ENCODE measurements around the gene CRADD.

The CRADD gene

DNA sequence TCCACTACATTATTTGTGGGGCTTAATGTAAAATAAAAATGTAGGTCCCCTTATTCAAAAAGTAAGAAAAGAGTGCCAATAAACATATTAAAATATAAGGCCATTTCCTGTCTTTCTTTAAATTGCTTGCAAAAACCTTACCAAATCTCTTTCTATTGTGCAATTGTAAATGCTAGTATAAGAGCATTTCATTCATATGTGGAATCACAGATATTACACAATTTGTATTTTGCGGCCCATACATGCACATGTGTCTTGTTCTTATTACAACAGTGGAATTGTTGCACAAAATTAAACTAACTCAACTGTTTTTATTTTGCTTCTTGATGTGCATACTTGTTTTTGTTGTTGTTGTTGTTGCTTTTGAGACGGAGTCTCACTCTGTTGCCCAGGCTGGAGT is 20.1 kb upstream of the CRADD start:
- Histone ChIP-seq H3K79me2 (no peaks in the 10 kb centered on the region), H3K27me3 (ENCODE audit: control insufficient read depth, insufficient read depth, low read length) (no peaks in the 10 kb centered on the region), H3K9ac (no peak overlapping the region), H2AFZ (no peak overlapping the region), H3K36me3 (ENCODE audit: control insufficient read depth, insufficient read depth, low read length) (no peaks in the 10 kb centered on the region), H3K4me3 (ENCODE audit: low read depth, low read length) (no peak overlapping the region), H3K4me2 (ENCODE audit: low read length) (no peak overlapping the region), H3K9me3 (ENCODE audit: control insufficient read depth, low read length) (no peaks in the 10 kb centered on the region), H3K27ac (no peak overlapping the region), H3K4me1 (peaks cover 19% of the 10 kb centered on the region)
- no peak for TF ChIP-seq CTCF (IDR thresholded peaks at IDR 0.05)

DNA sequence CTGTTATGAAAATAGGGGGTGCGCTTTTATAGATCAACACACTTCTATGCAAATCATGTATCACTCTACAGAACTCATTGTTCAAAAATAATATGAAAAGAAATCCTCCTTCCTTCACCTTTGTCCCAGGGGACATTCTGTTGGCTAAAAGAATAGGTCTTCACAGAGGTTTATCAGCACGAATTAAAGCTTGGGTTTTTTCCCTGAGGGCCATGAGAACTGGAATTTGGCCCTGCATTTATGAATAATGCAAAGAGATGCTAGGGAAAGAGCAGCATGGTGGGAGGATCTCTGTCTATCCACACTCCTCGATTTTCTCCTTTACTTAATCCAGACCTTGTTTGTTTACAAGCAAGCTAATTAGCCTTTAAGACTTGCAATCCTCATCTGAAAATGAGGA is 16.2 kb upstream of the CRADD start:
- Histone ChIP-seq H2AFZ (peak overlapping the region; percentile 68), H3K4me3 (ENCODE audit: low read depth, low read length) (no peak overlapping the region), H3K4me1 (peaks cover 39% of the 10 kb centered on the region), H3K27me3 (ENCODE audit: control insufficient read depth, insufficient read depth, low read length) (no peaks in the 10 kb centered on the region), H3K9ac (no peak overlapping the region), H3K4me2 (ENCODE audit: low read length) (no peak overlapping the region), H3K27ac (no peak overlapping the region), H3K79me2 (no peaks in the 10 kb centered on the region), H3K9me3 (ENCODE audit: control insufficient read depth, low read length) (no peaks in the 10 kb centered on the region), H3K36me3 (ENCODE audit: control insufficient read depth, insufficient read depth, low read length) (no peaks in the 10 kb centered on the region)
- TF ChIP-seq CTCF (IDR thresholded peaks at IDR 0.05), result no peak

DNA sequence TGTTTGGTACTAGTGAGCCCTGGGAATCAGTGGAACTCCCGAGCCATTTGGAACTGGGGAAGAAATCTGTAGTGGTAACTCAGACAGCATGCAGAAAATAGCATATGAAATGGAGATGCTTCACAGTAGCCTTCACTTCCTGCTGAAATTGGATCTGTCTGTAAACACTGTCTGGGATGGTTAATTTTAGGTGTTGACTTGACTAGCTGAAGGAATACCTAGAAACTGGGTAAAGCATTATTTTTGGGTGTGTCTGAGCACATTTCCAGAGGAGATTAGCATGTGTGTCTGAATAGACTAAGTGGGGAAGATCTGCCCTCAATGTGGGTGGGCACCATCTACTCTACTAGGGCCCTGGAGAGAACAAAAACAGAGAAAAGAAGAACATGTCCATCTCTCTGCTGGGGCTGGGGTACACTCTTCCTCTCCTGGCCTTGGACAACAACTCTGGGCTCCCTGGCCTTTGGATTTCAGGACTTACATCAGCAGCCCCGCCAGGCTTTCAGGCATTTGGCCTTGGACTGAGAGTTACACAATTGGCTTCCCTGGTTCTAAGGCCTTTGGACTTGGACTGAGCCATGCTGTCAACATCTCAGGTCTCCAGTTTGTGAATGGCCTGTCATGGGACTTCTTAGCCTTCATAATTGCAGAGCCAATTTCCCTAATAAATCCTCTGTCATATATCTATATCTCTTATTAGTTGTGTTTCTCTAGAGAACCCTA is 14.0 kb upstream of the CRADD start:
- Histone ChIP-seq H3K27ac (peak overlapping the region; percentile 72), H3K4me1 (peaks cover 39% of the 10 kb centered on the region), H3K4me3 (ENCODE audit: low read depth, low read length) (no peak overlapping the region), H3K9ac (no peak overlapping the region), H2AFZ (peak overlapping the region; percentile 67), H3K27me3 (ENCODE audit: control insufficient read depth, insufficient read depth, low read length) (no peaks in the 10 kb centered on the region), H3K4me2 (ENCODE audit: low read length) (no peak overlapping the region), H3K36me3 (ENCODE audit: control insufficient read depth, insufficient read depth, low read length) (no peaks in the 10 kb centered on the region), H3K79me2 (no peaks in the 10 kb centered on the region), H3K9me3 (ENCODE audit: control insufficient read depth, low read length) (no peaks in the 10 kb centered on the region)
- no peak for TF ChIP-seq CTCF (IDR thresholded peaks at IDR 0.05)

DNA sequence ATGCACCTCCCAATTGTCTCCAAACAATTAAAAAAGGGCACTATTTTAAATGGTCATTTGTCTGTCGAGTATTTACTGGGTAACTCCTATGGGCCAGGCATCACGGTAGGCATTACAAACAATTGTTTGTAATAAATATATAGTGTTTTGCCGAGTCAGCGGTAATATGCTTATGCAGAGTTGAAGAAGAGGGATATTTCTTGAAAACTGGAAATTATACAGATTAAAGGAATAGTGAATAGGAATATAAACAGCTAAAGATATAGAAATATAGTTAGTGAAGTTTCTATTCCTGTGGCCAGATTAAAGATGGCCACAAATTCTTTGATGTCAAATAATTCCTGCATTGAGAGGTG is 13.5 kb upstream of the CRADD start:
- no peak for TF ChIP-seq CTCF (IDR thresholded peaks at IDR 0.05)
- Histone ChIP-seq H3K9ac (no peak overlapping the region), H3K9me3 (ENCODE audit: control insufficient read depth, low read length) (no peaks in the 10 kb centered on the region), H3K4me3 (ENCODE audit: low read depth, low read length) (no peak overlapping the region), H2AFZ (peak overlapping the region; percentile 67), H3K4me2 (ENCODE audit: low read length) (no peak overlapping the region), H3K27me3 (ENCODE audit: control insufficient read depth, insufficient read depth, low read length) (no peaks in the 10 kb centered on the region), H3K4me1 (peaks cover 39% of the 10 kb centered on the region), H3K36me3 (ENCODE audit: control insufficient read depth, insufficient read depth, low read length) (no peaks in the 10 kb centered on the region), H3K27ac (peak overlapping the region; percentile 72), H3K79me2 (no peaks in the 10 kb centered on the region)

- Histone ChIP-seq H3K9ac (no peak overlapping the region), H3K79me2 (no peaks in the 10 kb centered on the region), H3K4me1 (peaks cover 39% of the 10 kb centered on the region), H2AFZ (peak overlapping the region; percentile 59), H3K27ac (peak overlapping the region; percentile 55), H3K4me3 (ENCODE audit: low read depth, low read length) (no peak overlapping the region), H3K9me3 (ENCODE audit: control insufficient read depth, low read length) (no peaks in the 10 kb centered on the region), H3K27me3 (ENCODE audit: control insufficient read depth, insufficient read depth, low read length) (no peaks in the 10 kb centered on the region), H3K36me3 (ENCODE audit: control insufficient read depth, insufficient read depth, low read length) (no peaks in the 10 kb centered on the region), H3K4me2 (ENCODE audit: low read length) (peak overlapping the region; percentile 27)
- TF ChIP-seq CTCF (IDR thresholded peaks at IDR 0.05), result no peak
Observed at GRCh38 chr12:93664573-93665138, 12.5 kb upstream of the CRADD start.

Data from parathyroid adenoma (tissue), 2 donors.